ENCODE results near the gene XKR8.
A peak's percentile ranks its signal among the peaks of the same experiment; 100 is the strongest.

XKR8 gene

DNA sequence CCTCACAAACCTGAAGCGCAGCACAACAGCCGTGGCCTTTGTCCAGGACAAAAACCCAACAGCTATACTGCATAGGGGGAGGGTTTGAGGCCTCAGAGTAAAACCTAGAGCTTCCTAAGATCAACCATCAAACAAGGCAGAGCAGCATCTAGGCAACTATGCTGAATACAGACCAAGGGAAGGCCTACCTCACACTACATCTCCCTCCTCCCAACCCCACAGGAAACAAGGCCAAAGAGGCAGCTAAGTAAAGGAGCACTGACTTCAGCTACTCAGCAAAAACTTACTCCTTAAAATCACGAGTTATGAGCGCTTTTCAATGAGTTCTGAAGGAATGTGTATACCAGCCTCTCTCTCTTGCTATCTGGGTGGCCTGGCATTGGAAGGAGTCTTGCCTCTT lies 12.4 kb downstream of the XKR8 start:
- TF ChIP-seq, protein P1, sequence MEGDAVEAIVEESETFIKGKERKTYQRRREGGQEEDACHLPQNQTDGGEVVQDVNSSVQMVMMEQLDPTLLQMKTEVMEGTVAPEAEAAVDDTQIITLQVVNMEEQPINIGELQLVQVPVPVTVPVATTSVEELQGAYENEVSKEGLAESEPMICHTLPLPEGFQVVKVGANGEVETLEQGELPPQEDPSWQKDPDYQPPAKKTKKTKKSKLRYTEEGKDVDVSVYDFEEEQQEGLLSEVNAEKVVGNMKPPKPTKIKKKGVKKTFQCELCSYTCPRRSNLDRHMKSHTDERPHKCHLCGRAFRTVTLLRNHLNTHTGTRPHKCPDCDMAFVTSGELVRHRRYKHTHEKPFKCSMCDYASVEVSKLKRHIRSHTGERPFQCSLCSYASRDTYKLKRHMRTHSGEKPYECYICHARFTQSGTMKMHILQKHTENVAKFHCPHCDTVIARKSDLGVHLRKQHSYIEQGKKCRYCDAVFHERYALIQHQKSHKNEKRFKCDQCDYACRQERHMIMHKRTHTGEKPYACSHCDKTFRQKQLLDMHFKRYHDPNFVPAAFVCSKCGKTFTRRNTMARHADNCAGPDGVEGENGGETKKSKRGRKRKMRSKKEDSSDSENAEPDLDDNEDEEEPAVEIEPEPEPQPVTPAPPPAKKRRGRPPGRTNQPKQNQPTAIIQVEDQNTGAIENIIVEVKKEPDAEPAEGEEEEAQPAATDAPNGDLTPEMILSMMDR (conservative IDR thresholded peaks at IDR 0.05; ENCODE audit: low read depth, low read length) = no peak
- Histone ChIP-seq H3K36me3 (ENCODE audit: insufficient read depth) (no peaks in the 10 kb centered on the region), H3K4me1 (ENCODE audit: low read depth, poor library complexity, severe bottlenecking) (no peaks in the 10 kb centered on the region), H3K79me2 (ENCODE audit: insufficient read depth, low read depth) (no peaks in the 10 kb centered on the region), H4K20me1 (ENCODE audit: insufficient read depth) (no peaks in the 10 kb centered on the region), H3K4me3 (IDR thresholded peaks at IDR 0.05; ENCODE audit: insufficient read depth, low read depth, low read length) (no peak overlapping the region), H3K27ac (no peak overlapping the region), H3K4me2 (no peak overlapping the region), H2AFZ (ENCODE audit: low read depth) (no peak overlapping the region), H3K27me3 (ENCODE audit: insufficient read depth, low read depth) (no peaks in the 10 kb centered on the region), H3K9ac (no peak overlapping the region)

DNA sequence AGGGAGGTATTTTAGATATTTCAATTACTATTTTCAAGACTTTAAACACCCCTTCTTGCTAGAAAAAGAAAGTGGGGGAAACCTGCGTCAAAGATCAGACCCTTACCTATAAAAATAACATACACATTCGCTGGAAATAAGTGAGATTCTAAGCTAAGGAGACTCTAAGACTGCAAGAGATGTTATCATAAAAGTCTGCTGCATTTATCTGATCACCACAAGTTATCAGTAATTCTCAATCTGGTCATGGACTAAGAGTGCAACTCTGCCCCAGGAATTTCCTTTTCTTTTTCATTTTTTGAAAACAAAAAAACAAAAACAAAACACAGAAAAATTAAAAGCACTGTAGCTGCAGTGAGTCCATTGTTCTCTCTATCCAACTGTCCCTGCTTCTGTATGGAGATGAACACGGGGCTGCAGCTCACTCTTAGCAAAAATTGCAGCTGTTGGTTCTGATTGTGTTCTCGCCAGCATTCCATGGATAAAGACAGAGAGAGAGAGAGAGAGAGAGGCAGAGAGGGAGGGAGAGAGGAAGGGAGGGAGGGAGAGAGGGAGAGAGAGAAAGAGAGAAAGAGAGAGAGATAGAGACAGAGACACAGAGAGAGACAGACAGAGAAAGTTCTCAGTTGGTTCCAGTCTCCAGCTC lies 14.1 kb downstream of the XKR8 start:
- Histone ChIP-seq H3K9ac (no peak overlapping the region), H3K4me2 (no peak overlapping the region), H3K27me3 (ENCODE audit: insufficient read depth, low read depth) (no peaks in the 10 kb centered on the region), H2AFZ (ENCODE audit: low read depth) (no peak overlapping the region), H3K4me1 (ENCODE audit: low read depth, poor library complexity, severe bottlenecking) (no peaks in the 10 kb centered on the region), H3K4me3 (IDR thresholded peaks at IDR 0.05; ENCODE audit: insufficient read depth, low read depth, low read length) (no peak overlapping the region), H3K36me3 (ENCODE audit: insufficient read depth) (no peaks in the 10 kb centered on the region), H3K79me2 (ENCODE audit: insufficient read depth, low read depth) (no peaks in the 10 kb centered on the region), H3K27ac (no peak overlapping the region), H4K20me1 (ENCODE audit: insufficient read depth) (no peaks in the 10 kb centered on the region)
- TF ChIP-seq, protein P1 (conservative IDR thresholded peaks at IDR 0.05; ENCODE audit: low read depth, low read length) = no peak

DNA sequence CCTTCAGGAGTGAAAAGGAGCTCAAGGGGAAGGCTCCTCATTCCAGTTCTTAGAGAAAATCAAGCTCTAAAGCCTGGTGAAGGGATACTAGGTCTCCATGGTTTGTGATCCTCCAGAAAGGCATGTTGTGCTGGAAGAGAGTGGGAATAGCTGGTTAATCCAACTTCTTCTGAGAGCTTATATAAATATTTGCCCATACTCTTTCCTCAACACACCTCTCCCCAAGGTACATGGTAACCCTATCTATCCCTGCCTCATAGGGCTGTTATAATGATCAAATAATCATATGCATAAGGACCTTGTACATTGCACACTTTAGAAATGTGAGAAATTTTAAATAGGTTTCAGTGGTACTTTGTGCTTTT lies 14.6 kb downstream of the XKR8 start:
- no peak overlapping the region for H3K4me2 ChIP-seq
- no peak overlapping the region for H3K27ac ChIP-seq
- no peak overlapping the region for H2AFZ ChIP-seq (ENCODE audit: low read depth)
- H3K4me3 ChIP-seq (IDR thresholded peaks at IDR 0.05; ENCODE audit: insufficient read depth, low read depth, low read length) = no peak overlapping the region
- TF ChIP-seq, protein P1 (conservative IDR thresholded peaks at IDR 0.05; ENCODE audit: low read depth, low read length) = no peak
- H3K79me2 ChIP-seq (ENCODE audit: insufficient read depth, low read depth) = no peaks in the 10 kb centered on the region
- H3K27me3 ChIP-seq (ENCODE audit: insufficient read depth, low read depth) = no peaks in the 10 kb centered on the region
- H3K4me1 ChIP-seq (ENCODE audit: low read depth, poor library complexity, severe bottlenecking) = no peaks in the 10 kb centered on the region
- no peaks in the 10 kb centered on the region for H4K20me1 ChIP-seq (ENCODE audit: insufficient read depth)
- H3K9ac ChIP-seq = no peak overlapping the region
- no peaks in the 10 kb centered on the region for H3K36me3 ChIP-seq (ENCODE audit: insufficient read depth)

DNA sequence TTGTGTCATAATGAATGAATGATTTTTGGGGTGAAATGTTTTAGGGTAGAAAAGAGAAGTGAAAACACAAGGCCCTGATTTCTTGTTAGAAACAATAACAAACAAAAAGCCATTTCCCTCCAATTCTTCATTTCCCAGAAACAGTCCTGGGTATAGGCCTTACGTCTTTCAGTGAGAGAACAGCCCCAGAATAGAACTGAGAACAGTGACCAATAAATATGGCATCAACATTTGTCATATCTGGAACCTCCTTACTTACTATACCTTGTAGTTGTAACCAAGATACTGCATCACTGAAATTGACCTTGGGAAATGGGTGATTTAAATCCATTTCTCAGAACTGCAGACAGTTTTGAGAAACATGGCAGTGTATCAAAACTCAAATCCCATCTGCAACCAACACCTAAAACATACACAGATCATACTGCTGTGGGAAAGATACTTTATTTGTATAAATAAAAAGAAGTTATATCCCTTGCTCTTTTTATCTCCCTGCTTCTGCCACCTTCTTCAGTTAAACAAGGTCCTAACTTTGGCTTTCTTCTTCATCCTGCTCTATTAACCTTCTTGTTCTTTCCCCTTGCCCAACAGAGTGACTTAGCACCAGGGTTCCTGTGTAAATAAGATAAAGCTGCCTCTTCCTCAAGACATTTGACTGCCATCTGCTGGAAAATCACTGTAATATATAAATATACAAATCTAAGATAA lies 19.5 kb downstream of the XKR8 start:
- no peaks in the 10 kb centered on the region for H3K79me2 ChIP-seq (ENCODE audit: insufficient read depth, low read depth)
- no peak overlapping the region for H3K4me3 ChIP-seq (IDR thresholded peaks at IDR 0.05; ENCODE audit: insufficient read depth, low read depth, low read length)
- H4K20me1 ChIP-seq (ENCODE audit: insufficient read depth) = no peaks in the 10 kb centered on the region
- peaks cover 6% of the 10 kb centered on the region for H3K4me1 ChIP-seq (ENCODE audit: low read depth, poor library complexity, severe bottlenecking)
- H2AFZ ChIP-seq (ENCODE audit: low read depth) = no peak overlapping the region
- TF ChIP-seq, protein P1 (conservative IDR thresholded peaks at IDR 0.05; ENCODE audit: low read depth, low read length) = peak; percentile 72
- no peak overlapping the region for H3K4me2 ChIP-seq
- H3K36me3 ChIP-seq (ENCODE audit: insufficient read depth) = no peaks in the 10 kb centered on the region
- H3K27ac ChIP-seq = no peak overlapping the region
- H3K27me3 ChIP-seq (ENCODE audit: insufficient read depth, low read depth) = no peaks in the 10 kb centered on the region
- H3K9ac ChIP-seq = no peak overlapping the region
